SH-SY5Y (cell line): Measurements from ENCODE around the gene KIR2DL3.

Experiments used
- GATA2 ChIP-seq: IDR thresholded peaks from 2 replicates; pipeline ENCODE4 v1.6.1; 2011; ENCODE audit warnings: mild to moderate bottlenecking, low read depth, low read length
- GATA3 ChIP-seq: IDR thresholded peaks from 2 replicates; pipeline ENCODE4 v1.6.1; 2011; ENCODE audit warnings: low read depth, mild to moderate bottlenecking, low read length, moderate library complexity

DNA sequence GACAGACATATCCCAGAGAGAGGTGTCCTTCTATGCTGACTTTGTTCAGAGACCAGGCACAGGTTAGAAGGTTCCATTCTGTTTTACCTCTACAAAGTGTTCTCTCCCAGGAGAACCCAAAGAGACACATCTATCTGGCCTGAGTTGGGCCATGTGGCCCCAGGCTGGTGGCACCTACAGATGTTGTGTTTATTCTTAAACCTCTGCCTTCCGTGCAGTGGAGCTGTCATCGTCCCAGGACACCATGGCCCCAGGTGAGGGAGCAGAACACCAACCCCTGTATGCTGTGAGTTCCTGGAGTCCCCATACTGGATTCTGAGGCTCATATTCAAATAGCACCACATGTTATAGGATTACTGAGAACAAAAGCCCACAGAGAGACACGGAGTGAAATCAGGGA is 10.1 kb upstream of the KIR2DL3 start:
- TF ChIP-seq GATA3 (no peak), GATA2 (no peak)
